OCI-M2 (cell line): ENCODE data around the gene FAM120C.

ENCODE experiments used
- DNase-seq: peaks from one replicate; lab custom pipeline; 2025; ENCODE audit not compliant: unreplicated experiment; lab: John Stamatoyannopoulos, UW

FAM120C gene

DNA sequence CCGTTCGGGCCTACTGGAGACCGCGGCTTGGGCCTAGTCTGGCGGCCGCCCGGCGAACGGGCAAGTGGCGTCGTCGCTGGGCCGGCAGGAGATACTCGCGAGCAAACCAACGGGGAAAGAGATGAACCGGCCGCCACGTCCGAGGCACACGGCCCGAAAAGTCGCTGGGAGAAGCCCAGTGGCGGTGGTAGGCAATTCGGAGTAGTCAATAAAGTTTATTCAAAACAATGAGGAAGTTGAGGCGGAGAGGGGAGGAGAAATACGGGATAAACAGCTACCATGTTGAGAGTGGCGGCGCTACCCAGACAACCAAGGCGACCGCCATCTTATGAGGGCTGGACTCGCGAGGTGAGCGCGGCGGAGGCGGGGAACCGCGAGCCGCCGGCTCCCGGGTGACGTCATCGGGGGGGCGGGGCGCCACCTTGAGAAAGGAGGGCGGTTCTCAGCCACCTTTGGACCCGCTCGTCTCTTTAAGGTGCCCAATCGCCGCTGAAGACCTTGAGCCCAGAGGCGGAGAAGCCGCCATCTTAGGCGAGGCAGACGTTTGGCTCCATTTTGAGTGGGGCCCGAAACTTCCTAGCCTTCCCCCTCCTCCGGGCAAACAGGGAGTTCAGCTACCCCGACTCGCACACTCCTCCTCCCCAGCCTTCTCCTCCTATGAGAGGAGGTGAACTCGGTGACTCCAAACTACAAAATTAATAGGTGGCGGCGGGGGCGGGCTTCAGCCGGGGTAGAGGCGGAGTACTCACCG, 138.8 kb downstream of the FAM120C start, which contains the start of gene PHF8:
Gene PHF8, minus strand, starts transcription at position 348 of the 751 bp plus-strand sequence. CDS start 1,745 bp downstream, outside the sequence.
- peak; percentile 93 for DNase-seq

GRCh38 chrX:54043541-54044125, 139.4 kb downstream of the FAM120C start:
- DNase-seq = no peak

- no peak for DNase-seq
Observed at GRCh38 chrX:54043056-54043455, 140.0 kb downstream of the FAM120C start.

GRCh38 chrX:54042609-54043021, 140.4 kb downstream of the FAM120C start:
- no peak for DNase-seq

DNA sequence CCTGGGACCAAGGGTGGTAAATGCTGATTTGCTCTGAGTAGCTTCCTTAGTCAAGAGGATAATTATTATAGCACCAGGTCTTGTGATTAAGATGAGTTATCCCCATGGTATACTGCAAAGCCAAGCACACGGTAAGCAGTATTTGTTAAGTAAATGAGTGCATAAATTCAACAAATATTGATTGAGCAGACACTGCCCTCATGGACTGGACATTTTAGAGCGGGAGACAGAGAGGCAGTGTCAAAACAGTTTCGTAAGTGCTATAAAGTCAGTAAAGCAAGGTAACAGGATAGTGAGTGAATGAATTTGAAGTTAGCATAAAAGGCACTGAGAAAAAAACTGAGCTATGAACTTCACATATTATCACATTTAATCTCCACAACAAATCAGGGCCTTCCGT, 152.7 kb downstream of the FAM120C start:
- DNase-seq = no peak

- no peak for DNase-seq
Observed at GRCh38 chrX:54029529-54030143, 153.4 kb downstream of the FAM120C start.

DNA sequence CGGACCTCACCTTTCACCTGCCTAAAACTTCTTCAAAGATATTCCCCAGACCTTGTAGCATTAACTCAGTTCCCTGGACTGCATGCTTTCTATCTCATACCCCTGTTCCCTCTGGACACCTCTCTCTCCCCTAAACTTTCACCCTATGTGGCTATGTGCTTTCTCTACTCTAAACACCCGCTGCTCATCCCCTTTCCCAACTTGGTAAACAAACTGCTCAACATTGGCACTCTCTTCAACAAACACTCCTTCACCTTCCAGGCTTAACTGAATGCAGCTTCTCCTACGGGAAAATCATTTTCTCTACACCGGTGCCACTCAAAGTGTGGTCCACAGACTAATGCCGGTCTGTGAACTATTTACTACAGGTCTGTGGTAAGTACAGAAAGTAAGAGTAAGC, 158.7 kb downstream of the FAM120C start:
- DNase-seq = no peak
